Measurements from ENCODE around the gene WDR4. TPM values are rescaled to one million over a fixed set of nuclear protein-coding genes. Genes with fewer than 3 reads are reported as not detected.
A peak's percentile ranks its signal among the peaks of the same experiment; 100 is the strongest.

Gene WDR4
- total and polyA plus RNA-seq, 2 experiments from 2014 or later, result 22.5 to 50.2 TPM

DNA sequence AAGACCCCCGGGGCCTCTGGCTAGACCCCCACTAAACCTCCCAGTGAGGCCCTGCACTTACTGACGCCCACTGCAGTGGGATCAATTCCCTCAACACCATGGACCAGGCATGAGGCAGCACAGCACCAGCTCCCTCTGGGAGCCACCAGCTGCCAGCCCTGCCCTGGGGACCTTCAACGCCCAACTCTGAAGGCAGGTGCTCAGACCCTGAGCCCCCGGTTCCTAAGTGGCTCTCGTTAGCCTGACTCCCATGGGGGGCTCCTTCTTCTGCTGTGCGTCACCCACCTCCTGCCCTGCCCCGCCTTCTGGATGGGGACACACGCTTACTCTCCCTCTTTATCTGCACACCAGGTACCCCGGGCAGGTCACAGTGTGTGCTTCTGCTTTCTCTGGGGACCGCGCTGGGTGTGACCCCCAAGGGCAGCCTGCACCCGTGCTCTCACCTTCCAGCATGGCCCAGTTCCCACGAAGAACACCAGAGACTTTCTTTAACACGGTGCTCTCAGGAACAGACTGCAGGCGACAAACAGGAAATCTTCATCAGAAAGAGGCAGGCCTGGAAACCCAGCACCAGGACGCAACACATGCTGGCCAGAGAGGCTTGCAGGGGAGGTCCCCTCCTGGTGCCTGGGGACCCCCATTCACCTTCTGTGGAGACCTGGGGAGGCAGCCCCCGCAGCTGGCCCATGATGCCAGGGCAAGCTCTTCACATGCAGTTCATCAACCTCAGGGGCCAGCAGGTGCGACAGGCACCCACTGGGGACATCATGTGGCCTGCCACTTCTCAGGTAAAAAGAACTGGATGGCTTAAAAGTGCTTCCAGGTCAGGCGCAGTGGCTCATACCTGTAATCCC lies 27.3 kb downstream of the WDR4 start (continued):
- TF ChIP-seq, protein P1, sequence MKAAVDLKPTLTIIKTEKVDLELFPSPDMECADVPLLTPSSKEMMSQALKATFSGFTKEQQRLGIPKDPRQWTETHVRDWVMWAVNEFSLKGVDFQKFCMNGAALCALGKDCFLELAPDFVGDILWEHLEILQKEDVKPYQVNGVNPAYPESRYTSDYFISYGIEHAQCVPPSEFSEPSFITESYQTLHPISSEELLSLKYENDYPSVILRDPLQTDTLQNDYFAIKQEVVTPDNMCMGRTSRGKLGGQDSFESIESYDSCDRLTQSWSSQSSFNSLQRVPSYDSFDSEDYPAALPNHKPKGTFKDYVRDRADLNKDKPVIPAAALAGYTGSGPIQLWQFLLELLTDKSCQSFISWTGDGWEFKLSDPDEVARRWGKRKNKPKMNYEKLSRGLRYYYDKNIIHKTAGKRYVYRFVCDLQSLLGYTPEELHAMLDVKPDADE (IDR thresholded peaks at IDR 0.05), result no peak
- TF ChIP-seq, protein P2, sequence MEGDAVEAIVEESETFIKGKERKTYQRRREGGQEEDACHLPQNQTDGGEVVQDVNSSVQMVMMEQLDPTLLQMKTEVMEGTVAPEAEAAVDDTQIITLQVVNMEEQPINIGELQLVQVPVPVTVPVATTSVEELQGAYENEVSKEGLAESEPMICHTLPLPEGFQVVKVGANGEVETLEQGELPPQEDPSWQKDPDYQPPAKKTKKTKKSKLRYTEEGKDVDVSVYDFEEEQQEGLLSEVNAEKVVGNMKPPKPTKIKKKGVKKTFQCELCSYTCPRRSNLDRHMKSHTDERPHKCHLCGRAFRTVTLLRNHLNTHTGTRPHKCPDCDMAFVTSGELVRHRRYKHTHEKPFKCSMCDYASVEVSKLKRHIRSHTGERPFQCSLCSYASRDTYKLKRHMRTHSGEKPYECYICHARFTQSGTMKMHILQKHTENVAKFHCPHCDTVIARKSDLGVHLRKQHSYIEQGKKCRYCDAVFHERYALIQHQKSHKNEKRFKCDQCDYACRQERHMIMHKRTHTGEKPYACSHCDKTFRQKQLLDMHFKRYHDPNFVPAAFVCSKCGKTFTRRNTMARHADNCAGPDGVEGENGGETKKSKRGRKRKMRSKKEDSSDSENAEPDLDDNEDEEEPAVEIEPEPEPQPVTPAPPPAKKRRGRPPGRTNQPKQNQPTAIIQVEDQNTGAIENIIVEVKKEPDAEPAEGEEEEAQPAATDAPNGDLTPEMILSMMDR (conservative IDR thresholded peaks at IDR 0.05; ENCODE audit: low read depth in 2 of 2), result no peak
- no peak for TF ChIP-seq EZH2 (IDR thresholded peaks at IDR 0.05; ENCODE audit: low read depth, unreplicated experiment)
- TF ChIP-seq, protein P3, sequence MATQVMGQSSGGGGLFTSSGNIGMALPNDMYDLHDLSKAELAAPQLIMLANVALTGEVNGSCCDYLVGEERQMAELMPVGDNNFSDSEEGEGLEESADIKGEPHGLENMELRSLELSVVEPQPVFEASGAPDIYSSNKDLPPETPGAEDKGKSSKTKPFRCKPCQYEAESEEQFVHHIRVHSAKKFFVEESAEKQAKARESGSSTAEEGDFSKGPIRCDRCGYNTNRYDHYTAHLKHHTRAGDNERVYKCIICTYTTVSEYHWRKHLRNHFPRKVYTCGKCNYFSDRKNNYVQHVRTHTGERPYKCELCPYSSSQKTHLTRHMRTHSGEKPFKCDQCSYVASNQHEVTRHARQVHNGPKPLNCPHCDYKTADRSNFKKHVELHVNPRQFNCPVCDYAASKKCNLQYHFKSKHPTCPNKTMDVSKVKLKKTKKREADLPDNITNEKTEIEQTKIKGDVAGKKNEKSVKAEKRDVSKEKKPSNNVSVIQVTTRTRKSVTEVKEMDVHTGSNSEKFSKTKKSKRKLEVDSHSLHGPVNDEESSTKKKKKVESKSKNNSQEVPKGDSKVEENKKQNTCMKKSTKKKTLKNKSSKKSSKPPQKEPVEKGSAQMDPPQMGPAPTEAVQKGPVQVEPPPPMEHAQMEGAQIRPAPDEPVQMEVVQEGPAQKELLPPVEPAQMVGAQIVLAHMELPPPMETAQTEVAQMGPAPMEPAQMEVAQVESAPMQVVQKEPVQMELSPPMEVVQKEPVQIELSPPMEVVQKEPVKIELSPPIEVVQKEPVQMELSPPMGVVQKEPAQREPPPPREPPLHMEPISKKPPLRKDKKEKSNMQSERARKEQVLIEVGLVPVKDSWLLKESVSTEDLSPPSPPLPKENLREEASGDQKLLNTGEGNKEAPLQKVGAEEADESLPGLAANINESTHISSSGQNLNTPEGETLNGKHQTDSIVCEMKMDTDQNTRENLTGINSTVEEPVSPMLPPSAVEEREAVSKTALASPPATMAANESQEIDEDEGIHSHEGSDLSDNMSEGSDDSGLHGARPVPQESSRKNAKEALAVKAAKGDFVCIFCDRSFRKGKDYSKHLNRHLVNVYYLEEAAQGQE (IDR thresholded peaks at IDR 0.05; ENCODE audit: unreplicated experiment), result no peak

DNA sequence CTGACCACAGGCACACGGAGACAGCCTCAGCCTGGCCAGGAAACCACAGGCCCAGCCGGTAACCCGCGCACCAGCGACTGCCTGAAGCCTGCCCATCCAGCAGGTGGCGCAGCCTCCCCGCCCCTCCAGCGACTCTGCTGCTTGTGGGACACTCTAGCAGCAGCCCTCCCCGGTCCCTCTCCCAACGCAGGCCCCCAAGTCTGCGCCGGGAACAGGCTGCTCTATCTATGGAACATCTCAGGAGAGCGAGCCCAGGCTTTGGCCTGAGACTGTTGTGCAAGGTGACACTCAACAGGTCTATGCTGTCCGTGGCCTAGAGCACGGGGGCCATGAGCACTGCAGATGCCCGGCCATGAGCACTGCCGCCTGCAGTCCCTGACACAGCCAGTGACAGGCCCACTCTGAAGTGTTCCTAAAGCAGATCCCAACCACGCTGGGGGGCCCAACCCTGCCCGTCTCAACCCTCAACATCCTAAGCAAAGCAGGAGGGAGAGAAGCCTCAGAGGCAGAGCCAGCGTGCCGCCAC lies 28.4 kb downstream of the WDR4 start:
- H3K4me2 ChIP-seq, result no peak overlapping the region
- DNase-seq (ENCODE audit: low spot score) (peak; percentile 84), ATAC-seq (peak; percentile 94)
- Mint-ChIP-seq H3K27me3 (ENCODE audit: insufficient read depth, low read depth, poor library complexity) (peaks cover 14% of the 10 kb centered on the region), H3K9me3 (no peaks in the 10 kb centered on the region; the same call in 1 of the 3 replicates), H3K27ac (peak overlapping the region; percentile 44), H3K36me3 (ENCODE audit: low read depth) (peaks cover 93% of the 10 kb centered on the region), H3K4me3 (no peak overlapping the region), H3K4me1 (peaks cover 3% of the 10 kb centered on the region; the same call in 1 of the 3 replicates)
- H3F3A ChIP-seq (replicated peaks; ENCODE audit: low read depth), result peaks cover 62% of the 10 kb centered on the region
- H4K20me1 ChIP-seq (replicated peaks; ENCODE audit: insufficient read depth), result peaks cover 13% of the 10 kb centered on the region
- no peak overlapping the region for H3K4me3 ChIP-seq
- H3K36me3 ChIP-seq (ENCODE audit: insufficient read depth), result peaks cover 38% of the 10 kb centered on the region
- no peaks in the 10 kb centered on the region for H3K4me1 ChIP-seq (ENCODE audit: insufficient read depth)
- no peak overlapping the region for H3K27ac ChIP-seq (ENCODE audit: low read depth)
- TF ChIP-seq, protein P4, sequence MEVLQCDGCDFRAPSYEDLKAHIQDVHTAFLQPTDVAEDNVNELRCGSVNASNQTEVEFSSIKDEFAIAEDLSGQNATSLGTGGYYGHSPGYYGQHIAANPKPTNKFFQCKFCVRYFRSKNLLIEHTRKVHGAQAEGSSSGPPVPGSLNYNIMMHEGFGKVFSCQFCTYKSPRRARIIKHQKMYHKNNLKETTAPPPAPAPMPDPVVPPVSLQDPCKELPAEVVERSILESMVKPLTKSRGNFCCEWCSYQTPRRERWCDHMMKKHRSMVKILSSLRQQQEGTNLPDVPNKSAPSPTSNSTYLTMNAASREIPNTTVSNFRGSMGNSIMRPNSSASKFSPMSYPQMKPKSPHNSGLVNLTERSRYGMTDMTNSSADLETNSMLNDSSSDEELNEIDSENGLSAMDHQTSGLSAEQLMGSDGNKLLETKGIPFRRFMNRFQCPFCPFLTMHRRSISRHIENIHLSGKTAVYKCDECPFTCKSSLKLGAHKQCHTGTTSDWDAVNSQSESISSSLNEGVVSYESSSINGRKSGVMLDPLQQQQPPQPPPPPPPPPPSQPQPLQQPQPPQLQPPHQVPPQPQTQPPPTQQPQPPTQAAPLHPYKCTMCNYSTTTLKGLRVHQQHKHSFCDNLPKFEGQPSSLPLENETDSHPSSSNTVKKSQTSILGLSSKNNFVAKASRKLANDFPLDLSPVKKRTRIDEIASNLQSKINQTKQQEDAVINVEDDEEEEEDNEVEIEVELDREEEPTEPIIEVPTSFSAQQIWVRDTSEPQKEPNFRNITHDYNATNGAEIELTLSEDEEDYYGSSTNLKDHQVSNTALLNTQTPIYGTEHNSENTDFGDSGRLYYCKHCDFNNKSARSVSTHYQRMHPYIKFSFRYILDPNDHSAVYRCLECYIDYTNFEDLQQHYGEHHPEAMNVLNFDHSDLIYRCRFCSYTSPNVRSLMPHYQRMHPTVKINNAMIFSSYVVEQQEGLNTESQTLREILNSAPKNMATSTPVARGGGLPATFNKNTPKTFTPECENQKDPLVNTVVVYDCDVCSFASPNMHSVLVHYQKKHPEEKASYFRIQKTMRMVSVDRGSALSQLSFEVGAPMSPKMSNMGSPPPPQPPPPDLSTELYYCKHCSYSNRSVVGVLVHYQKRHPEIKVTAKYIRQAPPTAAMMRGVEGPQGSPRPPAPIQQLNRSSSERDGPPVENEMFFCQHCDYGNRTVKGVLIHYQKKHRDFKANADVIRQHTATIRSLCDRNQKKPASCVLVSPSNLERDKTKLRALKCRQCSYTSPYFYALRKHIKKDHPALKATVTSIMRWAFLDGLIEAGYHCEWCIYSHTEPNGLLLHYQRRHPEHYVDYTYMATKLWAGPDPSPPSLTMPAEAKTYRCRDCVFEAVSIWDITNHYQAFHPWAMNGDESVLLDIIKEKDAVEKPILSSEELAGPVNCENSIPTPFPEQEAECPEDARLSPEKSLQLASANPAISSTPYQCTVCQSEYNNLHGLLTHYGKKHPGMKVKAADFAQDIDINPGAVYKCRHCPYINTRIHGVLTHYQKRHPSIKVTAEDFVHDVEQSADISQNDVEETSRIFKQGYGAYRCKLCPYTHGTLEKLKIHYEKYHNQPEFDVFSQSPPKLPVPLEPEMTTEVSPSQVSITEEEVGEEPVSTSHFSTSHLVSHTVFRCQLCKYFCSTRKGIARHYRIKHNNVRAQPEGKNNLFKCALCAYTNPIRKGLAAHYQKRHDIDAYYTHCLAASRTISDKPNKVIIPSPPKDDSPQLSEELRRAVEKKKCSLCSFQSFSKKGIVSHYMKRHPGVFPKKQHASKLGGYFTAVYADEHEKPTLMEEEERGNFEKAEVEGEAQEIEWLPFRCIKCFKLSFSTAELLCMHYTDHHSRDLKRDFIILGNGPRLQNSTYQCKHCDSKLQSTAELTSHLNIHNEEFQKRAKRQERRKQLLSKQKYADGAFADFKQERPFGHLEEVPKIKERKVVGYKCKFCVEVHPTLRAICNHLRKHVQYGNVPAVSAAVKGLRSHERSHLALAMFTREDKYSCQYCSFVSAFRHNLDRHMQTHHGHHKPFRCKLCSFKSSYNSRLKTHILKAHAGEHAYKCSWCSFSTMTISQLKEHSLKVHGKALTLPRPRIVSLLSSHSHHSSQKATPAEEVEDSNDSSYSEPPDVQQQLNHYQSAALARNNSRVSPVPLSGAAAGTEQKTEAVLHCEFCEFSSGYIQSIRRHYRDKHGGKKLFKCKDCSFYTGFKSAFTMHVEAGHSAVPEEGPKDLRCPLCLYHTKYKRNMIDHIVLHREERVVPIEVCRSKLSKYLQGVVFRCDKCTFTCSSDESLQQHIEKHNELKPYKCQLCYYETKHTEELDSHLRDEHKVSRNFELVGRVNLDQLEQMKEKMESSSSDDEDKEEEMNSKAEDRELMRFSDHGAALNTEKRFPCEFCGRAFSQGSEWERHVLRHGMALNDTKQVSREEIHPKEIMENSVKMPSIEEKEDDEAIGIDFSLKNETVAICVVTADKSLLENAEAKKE (CRISPR knock-in tag; IDR thresholded peaks at IDR 0.05), result no peak
- TF ChIP-seq, protein P2 (conservative IDR thresholded peaks at IDR 0.05; ENCODE audit: low read depth in 2 of 2), result peak; percentile 81 to 90
- H3K79me2 ChIP-seq (replicated peaks; ENCODE audit: insufficient read depth), result peaks cover 34% of the 10 kb centered on the region
- no peak overlapping the region for H2AFZ ChIP-seq
- no peaks in the 10 kb centered on the region for H3K9me2 ChIP-seq (ENCODE audit: insufficient read depth)
- H3K27me3 ChIP-seq (ENCODE audit: insufficient read depth), result no peaks in the 10 kb centered on the region

Data from GM23338 (cell line).